Left ventricle myocardium superior (tissue), 1 donor: ENCODE data around the gene IL7R. TPM values are rescaled to one million over a fixed set of nuclear protein-coding genes. Genes with fewer than 3 reads are reported as not detected.

Source experiments
- ATAC-seq: fragments of 200-7000 bp; cut with Tn5 transposase; one replicate; pipeline ENCODE4 v1.9.1; 2020; ENCODE audit warnings: mild to moderate bottlenecking, moderate library complexity
- DNase-seq: peaks from one replicate; pipeline ENCODE4 v3.0.0-alpha.2; 2020
- intact Hi-C: fragments of 100-400 bp; cut with micrococcal nuclease; formaldehyde crosslinking; loops from one replicate; pipeline ENCODE4 v1.11.0; 2022
- total RNA-seq: library from RNA; stranded (reverse); fragmentation: NEBNext Ultra II Directional; extraction: Animal tissue kit (Norgen Biotek cat#: 25700); gene quantifications from one replicate; pipeline ENCODE4 v1.2.1, GENCODE V29; 2021
- donor health status: DM: no; HTN: yes; CAD: no; lungs with severe emphysema.

Gene IL7R
- total RNA-seq, 1 donor from 2014 or later = 1.5 TPM

DNA sequence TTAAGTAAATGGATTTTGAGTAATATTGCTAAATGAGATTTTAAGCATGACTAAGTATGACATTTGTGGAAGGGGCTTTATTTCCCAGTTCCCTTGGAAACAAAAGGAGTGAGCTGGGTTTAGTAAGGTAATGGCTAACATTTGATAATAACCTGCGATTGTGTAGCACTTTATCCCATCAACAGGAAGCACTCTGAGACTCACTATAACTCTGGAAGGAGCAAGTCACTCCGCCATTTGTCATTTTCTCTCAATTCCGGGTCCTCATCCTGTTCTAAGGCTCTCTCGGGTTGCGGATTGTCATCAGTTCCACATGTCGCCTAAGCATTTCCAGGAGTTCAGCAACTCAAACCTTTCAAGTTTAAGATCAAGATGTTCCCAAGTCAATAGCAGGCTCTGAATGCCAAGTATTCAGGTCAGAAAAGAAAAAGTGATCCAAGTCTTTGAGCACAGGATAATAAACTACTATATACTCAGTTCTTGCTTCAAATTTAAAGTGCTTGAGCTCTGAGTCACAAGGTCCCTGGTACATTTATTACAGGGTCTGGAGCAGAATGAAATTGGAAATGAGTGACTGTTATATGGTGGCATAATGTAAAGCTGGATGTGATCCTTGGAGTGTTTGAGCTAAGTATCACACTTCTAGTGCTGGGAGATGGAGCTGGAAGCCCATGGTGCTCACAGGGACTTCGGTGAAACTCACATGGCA is 42.4 kb downstream of the IL7R start:
- intact Hi-C loops = no loop called here
- no peak for DNase-seq
- ATAC-seq = no peak

DNA sequence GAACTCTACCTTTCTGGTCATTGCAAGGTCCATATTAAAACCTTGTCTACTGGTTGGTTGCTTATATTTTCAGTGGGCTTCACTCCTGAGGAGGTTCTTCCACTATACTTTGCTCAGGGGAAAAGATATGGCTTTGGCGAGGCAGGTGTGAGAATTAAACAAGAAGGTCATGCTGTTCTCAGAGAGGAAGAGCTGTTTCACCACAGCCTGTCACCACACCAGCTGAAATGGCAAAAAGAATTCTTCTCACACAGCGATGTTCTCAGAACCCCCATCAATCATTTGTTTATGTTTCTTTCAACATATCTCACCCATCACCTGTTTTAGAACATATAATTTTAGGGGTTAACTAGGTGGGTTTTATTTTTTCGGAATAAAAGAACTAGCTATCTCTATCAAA is 43.1 kb downstream of the IL7R start:
- DNase-seq (no peak), ATAC-seq (no peak)
- intact Hi-C loops = no loop called here

DNA sequence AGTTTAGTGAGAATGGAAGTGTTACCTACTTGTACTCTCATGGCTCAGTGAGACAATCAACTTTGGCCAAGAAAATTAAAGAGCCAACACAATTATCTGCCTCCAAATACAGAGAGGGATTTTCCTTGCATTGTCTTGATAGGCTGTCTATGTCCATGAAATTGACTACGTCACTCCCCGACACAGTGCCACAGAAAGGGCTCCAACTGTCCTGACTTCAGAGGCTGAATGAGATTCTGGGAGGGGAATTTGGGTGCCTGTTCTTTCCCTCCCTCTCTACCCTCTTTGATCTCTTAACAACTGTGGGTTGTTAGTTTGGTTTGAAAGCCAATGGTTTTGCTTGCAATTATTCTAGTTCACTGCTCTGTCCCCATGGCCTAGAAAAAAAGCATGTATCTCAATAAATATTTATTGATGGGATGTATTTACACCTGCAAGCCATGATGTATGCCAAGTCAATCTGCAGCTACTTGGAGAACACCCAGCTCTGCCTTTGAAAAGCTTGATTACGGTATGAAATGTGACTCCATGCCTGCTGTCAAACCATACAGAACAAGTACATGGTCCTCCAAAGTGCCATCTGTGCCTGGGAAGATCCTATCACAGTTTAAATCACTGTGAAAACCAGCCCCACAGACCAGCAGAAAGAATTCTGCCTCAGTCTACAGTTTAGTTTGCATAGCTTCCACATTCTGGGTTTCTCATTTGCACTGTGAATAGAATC is 44.4 kb downstream of the IL7R start:
- no peak for ATAC-seq

DNA sequence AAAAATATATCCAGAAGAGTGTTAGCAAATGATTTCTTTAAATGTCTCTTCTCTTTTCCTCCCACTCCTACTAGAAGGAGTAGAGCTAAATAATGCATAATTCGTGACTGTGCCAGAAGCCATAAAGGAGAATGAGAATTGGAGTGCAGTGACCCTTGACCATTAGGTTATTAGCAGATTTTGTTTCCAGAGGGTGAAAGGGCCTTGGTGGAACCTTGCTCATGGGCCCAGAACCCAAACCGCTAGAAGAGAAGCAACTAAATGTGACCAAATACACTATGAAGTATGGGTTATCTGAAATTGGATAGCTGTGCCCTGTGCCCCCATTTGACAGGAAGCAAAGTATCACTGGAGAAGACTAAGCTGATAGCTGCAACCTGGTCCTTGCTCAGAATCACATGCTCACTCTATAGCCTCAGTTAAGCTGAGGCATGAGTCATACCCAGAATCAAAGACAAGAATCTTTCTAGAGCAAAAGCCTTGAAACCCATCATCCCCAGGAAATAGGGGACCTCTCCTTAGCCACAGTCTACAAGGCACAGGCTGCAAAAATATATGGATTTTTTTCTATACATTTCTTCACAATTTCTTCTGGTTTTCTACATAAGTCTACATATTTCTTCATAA is 45.5 kb downstream of the IL7R start:
- ATAC-seq (no peak), DNase-seq (no peak)
- intact Hi-C loops = no loop called here

More for the DNA sequence above, 44.4 kb downstream of the IL7R start:
- intact Hi-C loops = no loop called here
- no peak for DNase-seq

DNA sequence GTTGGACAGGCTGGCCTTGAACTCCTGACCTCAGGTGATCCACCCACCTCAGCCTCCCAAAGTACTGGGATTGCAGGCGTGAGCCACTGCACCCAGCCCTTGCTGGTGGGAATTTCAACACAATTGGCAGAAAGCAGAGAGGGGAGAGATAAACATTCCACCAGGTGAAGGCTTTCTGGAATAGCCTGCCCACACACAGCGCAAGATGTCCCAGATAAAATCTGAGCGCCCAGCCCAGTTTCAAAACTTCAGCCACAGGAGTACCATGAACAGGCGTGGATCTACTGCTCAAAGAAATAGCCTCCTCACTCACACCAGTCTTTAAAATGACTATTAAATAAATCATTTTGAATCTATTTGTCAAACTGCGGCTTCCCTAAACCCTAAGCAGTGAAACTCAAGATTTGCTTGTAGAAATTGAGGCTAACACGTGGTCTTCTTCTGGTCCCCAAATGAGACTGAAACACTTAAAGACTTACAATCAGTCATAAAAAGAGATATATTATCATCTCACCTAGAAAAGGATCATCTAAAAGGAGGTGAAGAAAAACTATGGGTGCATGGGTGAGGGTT is 47.0 kb downstream of the IL7R start:
- ATAC-seq (no peak), DNase-seq (no peak)
- intact Hi-C loops = no loop called here

DNA sequence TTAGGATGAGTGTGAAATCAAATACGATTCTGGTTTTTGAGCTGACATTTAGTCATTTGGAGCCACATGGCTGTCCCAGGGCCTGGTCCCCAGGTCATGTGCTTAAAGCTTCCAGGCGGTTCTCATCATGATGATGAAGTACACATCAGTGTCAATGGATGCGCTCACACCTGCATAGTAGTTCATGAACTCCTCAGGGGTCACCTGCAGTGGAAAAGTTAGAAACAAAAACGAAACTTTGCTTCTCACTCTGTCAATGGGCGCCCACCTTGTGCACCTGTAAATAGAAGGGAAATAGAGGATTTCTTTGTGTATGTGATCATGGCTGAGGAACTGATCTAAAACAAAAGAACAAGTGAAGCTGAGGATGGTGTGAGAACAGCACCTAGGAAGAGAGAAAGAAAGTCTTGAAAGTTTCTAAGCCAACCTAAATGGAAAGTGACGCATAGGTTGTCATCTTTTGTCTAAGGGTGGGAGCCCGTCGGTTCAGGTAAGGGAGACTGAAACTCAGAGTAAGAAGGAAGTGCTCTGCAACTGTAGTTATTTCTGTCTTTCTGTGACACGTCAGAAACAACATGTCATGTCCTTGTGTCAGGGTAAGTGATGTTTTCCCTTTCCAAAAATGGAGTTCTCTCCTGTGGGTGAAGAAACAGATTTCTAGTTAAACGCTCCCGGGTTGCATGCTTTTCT is 47.9 kb downstream of the IL7R start:
- ATAC-seq (no peak), DNase-seq (no peak)
- intact Hi-C loops = no loop called here

DNA sequence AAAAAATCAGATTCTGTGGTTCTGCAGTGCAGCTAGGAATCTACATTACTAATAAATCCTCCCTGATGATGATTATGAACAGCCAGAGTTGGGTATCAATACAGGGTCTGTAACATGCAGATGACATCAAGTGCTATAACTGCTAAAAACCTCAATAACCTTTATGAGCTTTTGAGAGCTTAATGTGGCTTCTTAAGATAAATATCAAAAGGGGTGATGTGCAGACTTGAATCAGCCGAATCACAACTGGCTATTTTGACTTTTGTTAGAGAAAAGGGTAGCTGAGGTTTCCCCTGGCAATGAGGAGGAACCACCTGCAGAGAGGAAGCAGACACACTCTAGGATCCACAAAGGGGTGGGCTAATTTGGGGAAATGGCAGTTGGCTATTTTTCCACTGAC is 51.5 kb downstream of the IL7R start:
- intact Hi-C loops = no loop called here
- no peak for ATAC-seq
- DNase-seq = no peak

GRCh38 chr5:35908814-35909213 is 52.1 kb downstream of the IL7R start:
- ATAC-seq (no peak), DNase-seq (no peak)
- intact Hi-C loops = no loop called here

DNA sequence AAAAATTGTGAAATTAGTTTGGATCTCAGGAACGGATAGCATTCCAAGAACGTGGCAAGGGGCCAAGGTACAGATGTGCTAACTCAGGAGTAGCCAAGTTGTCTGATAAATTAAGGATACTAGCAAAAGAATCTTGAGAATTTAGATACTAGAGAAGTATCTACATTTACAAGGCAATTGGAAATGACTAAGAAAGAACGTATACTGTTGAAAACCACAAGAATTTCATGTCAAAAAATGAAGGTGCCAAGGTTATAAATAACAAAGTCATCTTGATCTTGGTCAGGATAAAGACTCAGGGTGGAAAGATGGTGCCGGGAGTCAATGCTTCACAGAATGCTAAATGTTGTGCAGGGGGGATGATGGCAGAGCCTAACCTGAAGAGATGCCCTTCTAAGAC is 62.5 kb downstream of the IL7R start:
- intact Hi-C loops = no loop called here
- ATAC-seq (no peak), DNase-seq (no peak)

GRCh38 chr5:35920890-35921289 is 64.2 kb downstream of the IL7R start:
- ATAC-seq (no peak), DNase-seq (no peak)
- intact Hi-C loops = loop anchor here (10.0 kb wide), 1 partner anchor 306 kb away; the partner anchor contains the start of gene SPEF2

DNA sequence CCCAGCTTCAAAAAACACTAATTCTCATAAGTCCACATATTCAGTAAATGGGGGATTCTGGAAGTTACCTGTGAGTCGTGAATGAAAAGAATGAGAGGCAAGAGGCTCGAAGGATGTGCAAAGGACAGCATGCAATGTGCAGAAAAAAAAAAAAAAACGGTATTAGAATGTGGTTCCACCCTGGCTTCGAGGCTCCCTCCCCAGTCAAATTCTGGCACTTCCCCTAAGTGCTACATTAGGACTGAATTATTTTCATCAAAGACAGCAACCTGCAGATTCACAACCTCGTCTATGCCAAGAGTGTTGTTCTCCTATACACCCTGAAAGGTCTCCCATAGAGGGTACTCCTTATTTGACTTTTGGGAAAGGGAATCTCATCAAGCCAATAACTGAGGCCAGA is 65.2 kb downstream of the IL7R start:
- DNase-seq (no peak), ATAC-seq (no peak)
- intact Hi-C loops = loop anchor here (10.0 kb wide), 1 partner anchor 307 kb away; the partner anchor contains the start of gene SPEF2

GRCh38 chr5:35922468-35922867 is 65.8 kb downstream of the IL7R start:
- no peak for ATAC-seq
- DNase-seq = no peak
- intact Hi-C loops = loop anchor here (10.0 kb wide), 1 partner anchor 308 kb away; the partner anchor contains the start of gene SPEF2

DNA sequence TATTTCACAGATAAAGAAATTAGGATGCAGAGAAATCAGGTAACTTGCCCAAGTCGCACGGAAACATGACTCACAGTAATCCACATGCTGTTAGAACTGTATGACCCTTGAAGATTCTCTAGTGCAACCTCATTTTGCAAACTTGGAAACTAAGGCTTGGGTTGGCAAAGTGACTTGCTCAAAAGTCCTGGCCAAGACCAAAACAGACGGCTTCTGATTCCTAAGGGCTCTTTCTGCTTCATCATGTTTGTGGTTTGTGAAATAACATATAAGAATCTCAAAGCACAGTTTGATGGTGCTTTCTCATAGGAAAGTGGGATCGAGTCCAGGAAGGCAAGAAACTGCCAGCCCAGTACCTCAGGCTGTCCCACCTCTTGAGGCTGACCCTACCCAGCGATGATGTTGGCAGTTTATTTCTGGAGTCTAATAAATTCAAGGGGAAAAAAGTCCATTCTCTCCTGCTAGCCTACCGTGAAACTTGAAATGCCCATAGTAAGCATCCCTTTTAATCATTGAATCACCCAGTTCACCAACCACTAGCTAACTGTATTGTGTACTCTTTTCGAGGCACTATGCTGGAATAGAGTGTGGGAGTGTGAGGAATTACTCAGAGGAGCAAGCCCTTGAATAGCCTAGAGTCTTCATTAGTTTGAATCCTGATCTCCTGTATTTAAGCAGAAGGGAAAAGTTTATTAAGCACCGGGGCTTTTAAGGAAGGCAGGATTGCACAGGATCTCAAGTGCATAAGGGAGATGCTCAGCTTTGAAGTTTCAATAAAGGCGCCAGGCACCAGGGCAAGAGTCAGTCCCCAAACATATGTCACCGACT is 67.6 kb downstream of the IL7R start:
- DNase-seq = no peak
- intact Hi-C loops = loop anchor here (10.0 kb wide), 1 partner anchor 310 kb away; the partner anchor contains the start of gene SPEF2
- no peak for ATAC-seq

- peak; percentile 61 for DNase-seq
- intact Hi-C loops = loop anchor here (5.0 to 10.0 kb wide), 2 partner anchors 148 to 310 kb away; partner anchors contain the start of gene SPEF2
- ATAC-seq = peak; percentile 57
These were observed 68.4 kb downstream of the IL7R start for GRCh38 chr5:35924950-35925722.

DNA sequence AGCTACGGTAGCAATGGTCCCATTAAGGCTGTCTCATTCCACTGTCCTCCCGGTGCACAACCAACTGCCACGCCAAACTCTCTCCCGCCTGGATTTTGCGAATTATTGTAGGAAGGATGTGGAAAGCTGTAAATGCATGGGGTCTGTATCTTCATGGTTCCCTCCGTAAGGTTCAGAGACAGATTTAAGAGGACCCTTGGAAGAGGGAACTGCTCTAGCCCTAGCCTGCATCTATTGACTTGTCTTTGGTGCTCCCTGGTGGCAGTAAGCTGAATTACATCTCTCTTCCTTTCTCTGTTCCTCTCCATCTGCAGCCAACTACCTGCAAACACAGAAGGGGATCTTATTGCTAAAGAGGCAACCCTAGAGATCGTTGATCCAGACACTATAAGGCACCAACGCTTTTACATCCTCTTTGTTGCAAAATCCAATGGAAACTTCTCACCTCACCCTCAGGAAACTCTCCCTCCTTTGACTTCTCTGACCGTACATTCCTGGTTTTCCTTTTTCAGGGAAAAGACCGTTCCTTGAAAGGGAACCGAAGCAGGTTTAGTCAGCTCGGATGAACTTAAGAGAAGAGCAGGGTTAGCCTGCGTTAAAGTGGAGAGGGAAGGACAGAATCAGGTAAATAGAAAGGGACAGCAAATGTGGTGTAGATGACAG is 69.8 kb downstream of the IL7R start:
- DNase-seq = no peak
- intact Hi-C loops = loop anchor here (5.0 to 10.0 kb wide), 2 partner anchors 149 to 312 kb away; partner anchors contain the start of gene SPEF2
- peak; percentile 63 for ATAC-seq
